Kidney (tissue), 22 donors: ENCODE results near the gene KCNA10. TPM values are rescaled to one million over a fixed set of nuclear protein-coding genes. Genes with fewer than 3 reads are reported as not detected.

Experiments used
- DNase-seq, 5 donors: peaks; one replicate each; pipeline ENCODE4 v3.0.0-alpha.2; 2013 to 2020
- FAIRE-seq: peaks from 2 replicates; lab custom pipeline; 2012; peaks lifted over from hg19 to GRCh38; lab: Jason Lieb, UNC
- H3K27ac ChIP-seq, 2 donors: one replicate each; pipeline ENCODE4 v1.7.0; 2013; ENCODE audit warnings: low read depth in 2 of 2, low read length in 2 of 2, inconsistent platforms in 1 of 2
- H3K27me3 ChIP-seq: one replicate; pipeline ENCODE4 v1.7.1; 2013; ENCODE audit warnings: low read length, inconsistent platforms; ENCODE audit not compliant: control insufficient read depth, insufficient read depth
- H3K36me3 ChIP-seq, 3 donors: one replicate each; pipeline versions ENCODE4 v1.7.0 to v1.7.1; 2013; ENCODE audit warnings: low read length in 3 of 3, control low read depth in 1 of 3, inconsistent platforms in 1 of 3; ENCODE audit not compliant: insufficient read depth in 3 of 3, control insufficient read depth in 2 of 3
- H3K4me1 ChIP-seq, 3 donors: one replicate each; pipeline versions ENCODE4 v1.7.0 to v1.7.1; 2013; ENCODE audit warnings: low read length in 3 of 3, inconsistent platforms in 1 of 3, low read depth in 1 of 3; ENCODE audit not compliant: control insufficient read depth in 2 of 3, insufficient read depth in 2 of 3
- H3K4me3 ChIP-seq, 3 donors: one replicate each; pipeline versions ENCODE4 v1.7.0 to v1.8.1; 2013; ENCODE audit warnings: low read length in 3 of 3, control low read depth in 1 of 3, inconsistent platforms in 1 of 3
- H3K9ac ChIP-seq, 3 donors: one replicate each; pipeline versions ENCODE4 v1.7.0 to v1.7.1; 2013; ENCODE audit warnings: low read length in 3 of 3, control low read depth in 1 of 3, inconsistent platforms in 1 of 3
- H3K9me3 ChIP-seq, 3 donors: one replicate each; pipeline versions ENCODE4 v1.7.0 to v1.7.1; 2013; ENCODE audit warnings: low read length in 3 of 3, control low read depth in 1 of 3, inconsistent platforms in 1 of 3; ENCODE audit not compliant: control insufficient read depth in 2 of 3, insufficient read depth in 1 of 3
- intact Hi-C: fragments of 100-400 bp; cut with DNase I; formaldehyde crosslinking; loops from one replicate; pipeline ENCODE4 v1.11.1; 2022
- long read RNA-seq, 10 donors: library from polyadenylated mRNA in 1 of 10; unstranded in 1 of 10; transcript quantifications; one replicate each; pipeline ENCODE4 v2.0.0 and lab custom pipeline, GENCODE V29; 2021 to 2026
- polyA plus RNA-seq: library from polyadenylated mRNA; stranded (reverse); fragments of 350-450 nt; fragmentation: Illumina TruSeq; extraction: RNeasy Lipid Tissue Mini Kit (QIAGEN cat#74804); gene quantifications from one replicate; pipeline ENCODE4 v1.2.3, GENCODE V29; 2014; ENCODE audit warnings: low read depth, low replicate concordance; ENCODE audit not compliant: insufficient read depth
- total RNA-seq: library from RNA; stranded (reverse); fragmentation: NEBNext Ultra II Directional; extraction: Animal tissue kit (Norgen Biotek cat#: 25700); gene quantifications from one replicate; pipeline ENCODE4 v1.2.1, GENCODE V29; 2021
- TF ChIP-seq, protein P1 (sequence below): IDR thresholded peaks from 3 replicates; pipeline ENCODE4 v1.5.1; 2012; ENCODE audit warnings: mild to moderate bottlenecking, moderate library complexity, borderline replicate concordance; ENCODE audit not compliant: insufficient read depth; ENCODE audit errors: extremely low read depth
- donor health status: control.
- donor health status: control.
- donor health status: control.
- donor health status: control.
- donor health status: control.
- donor health status: DM: yes; HTN: yes; CAD: no.
- donor health status: Normal renal cell carcinoma (clear cell type).

KCNA10 gene
- total RNA-seq = not detected
- polyA plus RNA-seq = not detected
- long read RNA-seq, donor 1 = 0 reads
- long read RNA-seq, donor 2 = 0 reads
- long read RNA-seq, donor 3 = 0 reads
- long read RNA-seq, donor 4 = 0 reads
- long read RNA-seq, donor 5 = 0 reads
- long read RNA-seq, donor 6 = 0 reads
- long read RNA-seq, donor 7 = 0 reads
- long read RNA-seq, donor 8 = 0 reads
- long read RNA-seq, donor 9 = 0 reads
- long read RNA-seq, donor 10 = 0 reads

GRCh38 chr1:110519125-110519810, at the start of gene KCNA10:
Gene KCNA10, minus strand, starts transcription at chr1:110519175. Its CDS starts 388 bp downstream, at chr1:110518787.
- H3K27me3 ChIP-seq = no peaks in the 10 kb centered on the region
- no peak for DNase-seq
- TF ChIP-seq, protein P1, sequence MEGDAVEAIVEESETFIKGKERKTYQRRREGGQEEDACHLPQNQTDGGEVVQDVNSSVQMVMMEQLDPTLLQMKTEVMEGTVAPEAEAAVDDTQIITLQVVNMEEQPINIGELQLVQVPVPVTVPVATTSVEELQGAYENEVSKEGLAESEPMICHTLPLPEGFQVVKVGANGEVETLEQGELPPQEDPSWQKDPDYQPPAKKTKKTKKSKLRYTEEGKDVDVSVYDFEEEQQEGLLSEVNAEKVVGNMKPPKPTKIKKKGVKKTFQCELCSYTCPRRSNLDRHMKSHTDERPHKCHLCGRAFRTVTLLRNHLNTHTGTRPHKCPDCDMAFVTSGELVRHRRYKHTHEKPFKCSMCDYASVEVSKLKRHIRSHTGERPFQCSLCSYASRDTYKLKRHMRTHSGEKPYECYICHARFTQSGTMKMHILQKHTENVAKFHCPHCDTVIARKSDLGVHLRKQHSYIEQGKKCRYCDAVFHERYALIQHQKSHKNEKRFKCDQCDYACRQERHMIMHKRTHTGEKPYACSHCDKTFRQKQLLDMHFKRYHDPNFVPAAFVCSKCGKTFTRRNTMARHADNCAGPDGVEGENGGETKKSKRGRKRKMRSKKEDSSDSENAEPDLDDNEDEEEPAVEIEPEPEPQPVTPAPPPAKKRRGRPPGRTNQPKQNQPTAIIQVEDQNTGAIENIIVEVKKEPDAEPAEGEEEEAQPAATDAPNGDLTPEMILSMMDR = no peak
- no peak within 1 kb of the TSS for H3K4me3 ChIP-seq
- no peak for FAIRE-seq
- H3K9ac ChIP-seq = no peak within 1 kb of the TSS
- H3K9me3 ChIP-seq = no peaks in the 10 kb centered on the region
- H3K36me3 ChIP-seq = no peaks in the 10 kb centered on the region
- no peaks in the 10 kb centered on the region for H3K4me1 ChIP-seq
- no peak within 1 kb of the TSS for H3K27ac ChIP-seq
- intact Hi-C loops = no loop called here

- TF ChIP-seq, protein P1 = no peak
- FAIRE-seq = no peak
These were observed 47.9 kb upstream of the KCNA10 start for GRCh38 chr1:110566836-110567235.

GRCh38 chr1:110565565-110565964, 46.6 kb upstream of the KCNA10 start:
- Histone ChIP-seq H3K27ac (no peak overlapping the region), H3K36me3 (no peaks in the 10 kb centered on the region), H3K9me3 (no peaks in the 10 kb centered on the region), H3K9ac (no peak overlapping the region), H3K4me1 (no peaks in the 10 kb centered on the region), H3K4me3 (no peak overlapping the region), H3K27me3 (no peaks in the 10 kb centered on the region)
- DNase-seq (no peak), FAIRE-seq (no peak)
- TF ChIP-seq, protein P1 = no peak
- intact Hi-C loops = no loop called here

More at GRCh38 chr1:110566836-110567235, 47.9 kb upstream of the KCNA10 start:
- H3K27ac ChIP-seq = no peak overlapping the region
- H3K9me3 ChIP-seq = no peaks in the 10 kb centered on the region
- H3K4me1 ChIP-seq = no peaks in the 10 kb centered on the region
- H3K27me3 ChIP-seq = no peaks in the 10 kb centered on the region
- intact Hi-C loops = no loop called here
- no peaks in the 10 kb centered on the region for H3K36me3 ChIP-seq
- H3K9ac ChIP-seq = no peak overlapping the region
- no peak overlapping the region for H3K4me3 ChIP-seq
- no peak for DNase-seq
